ENCODE data around the gene EEF1AKMT3.
A peak's percentile ranks its signal among the peaks of the same experiment; 100 is the strongest.

Gene EEF1AKMT3

DNA sequence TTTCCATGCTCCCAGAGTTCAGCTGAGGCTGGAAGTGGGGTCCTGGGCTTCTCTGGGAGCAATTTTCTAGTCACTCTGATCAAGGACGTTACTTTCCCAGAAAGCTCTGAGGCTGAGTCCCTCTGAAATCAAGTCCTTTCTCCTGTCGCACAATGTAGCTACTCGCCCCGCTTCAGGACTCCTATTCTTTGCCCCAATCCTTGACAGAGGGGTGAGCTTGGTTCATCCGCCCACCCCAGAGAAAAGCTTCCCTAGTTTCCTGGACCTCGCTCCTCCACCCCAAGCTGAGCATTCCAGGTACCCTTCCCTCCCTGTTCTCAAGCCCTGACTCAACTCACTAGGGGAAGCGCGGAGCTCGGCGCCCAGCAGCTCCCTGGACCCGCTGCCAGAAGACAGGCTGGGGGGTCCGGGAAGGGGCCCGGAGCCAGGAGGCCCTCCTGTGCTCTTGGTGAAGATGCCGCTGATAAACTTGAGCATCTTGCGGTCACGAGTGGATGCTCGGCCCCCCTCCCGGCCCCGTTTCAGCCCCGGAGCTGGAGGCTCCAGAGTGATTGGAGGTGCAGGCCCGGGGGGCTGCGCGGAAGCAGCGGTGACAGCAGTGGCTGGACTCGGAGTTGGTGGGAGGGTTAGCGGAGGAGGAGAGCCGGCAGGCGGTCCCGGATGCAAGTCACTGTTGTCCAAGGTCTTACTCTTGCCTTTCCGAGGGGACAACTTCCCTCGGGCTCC is 35.5 kb upstream of the EEF1AKMT3 start:
- TF ChIP-seq, protein P1, sequence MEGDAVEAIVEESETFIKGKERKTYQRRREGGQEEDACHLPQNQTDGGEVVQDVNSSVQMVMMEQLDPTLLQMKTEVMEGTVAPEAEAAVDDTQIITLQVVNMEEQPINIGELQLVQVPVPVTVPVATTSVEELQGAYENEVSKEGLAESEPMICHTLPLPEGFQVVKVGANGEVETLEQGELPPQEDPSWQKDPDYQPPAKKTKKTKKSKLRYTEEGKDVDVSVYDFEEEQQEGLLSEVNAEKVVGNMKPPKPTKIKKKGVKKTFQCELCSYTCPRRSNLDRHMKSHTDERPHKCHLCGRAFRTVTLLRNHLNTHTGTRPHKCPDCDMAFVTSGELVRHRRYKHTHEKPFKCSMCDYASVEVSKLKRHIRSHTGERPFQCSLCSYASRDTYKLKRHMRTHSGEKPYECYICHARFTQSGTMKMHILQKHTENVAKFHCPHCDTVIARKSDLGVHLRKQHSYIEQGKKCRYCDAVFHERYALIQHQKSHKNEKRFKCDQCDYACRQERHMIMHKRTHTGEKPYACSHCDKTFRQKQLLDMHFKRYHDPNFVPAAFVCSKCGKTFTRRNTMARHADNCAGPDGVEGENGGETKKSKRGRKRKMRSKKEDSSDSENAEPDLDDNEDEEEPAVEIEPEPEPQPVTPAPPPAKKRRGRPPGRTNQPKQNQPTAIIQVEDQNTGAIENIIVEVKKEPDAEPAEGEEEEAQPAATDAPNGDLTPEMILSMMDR (IDR thresholded peaks at IDR 0.05; ENCODE audit: low read depth, low read length), result no peak
- H3K4me3 ChIP-seq (ENCODE audit: low read depth, low read length), result no peak overlapping the region

DNA sequence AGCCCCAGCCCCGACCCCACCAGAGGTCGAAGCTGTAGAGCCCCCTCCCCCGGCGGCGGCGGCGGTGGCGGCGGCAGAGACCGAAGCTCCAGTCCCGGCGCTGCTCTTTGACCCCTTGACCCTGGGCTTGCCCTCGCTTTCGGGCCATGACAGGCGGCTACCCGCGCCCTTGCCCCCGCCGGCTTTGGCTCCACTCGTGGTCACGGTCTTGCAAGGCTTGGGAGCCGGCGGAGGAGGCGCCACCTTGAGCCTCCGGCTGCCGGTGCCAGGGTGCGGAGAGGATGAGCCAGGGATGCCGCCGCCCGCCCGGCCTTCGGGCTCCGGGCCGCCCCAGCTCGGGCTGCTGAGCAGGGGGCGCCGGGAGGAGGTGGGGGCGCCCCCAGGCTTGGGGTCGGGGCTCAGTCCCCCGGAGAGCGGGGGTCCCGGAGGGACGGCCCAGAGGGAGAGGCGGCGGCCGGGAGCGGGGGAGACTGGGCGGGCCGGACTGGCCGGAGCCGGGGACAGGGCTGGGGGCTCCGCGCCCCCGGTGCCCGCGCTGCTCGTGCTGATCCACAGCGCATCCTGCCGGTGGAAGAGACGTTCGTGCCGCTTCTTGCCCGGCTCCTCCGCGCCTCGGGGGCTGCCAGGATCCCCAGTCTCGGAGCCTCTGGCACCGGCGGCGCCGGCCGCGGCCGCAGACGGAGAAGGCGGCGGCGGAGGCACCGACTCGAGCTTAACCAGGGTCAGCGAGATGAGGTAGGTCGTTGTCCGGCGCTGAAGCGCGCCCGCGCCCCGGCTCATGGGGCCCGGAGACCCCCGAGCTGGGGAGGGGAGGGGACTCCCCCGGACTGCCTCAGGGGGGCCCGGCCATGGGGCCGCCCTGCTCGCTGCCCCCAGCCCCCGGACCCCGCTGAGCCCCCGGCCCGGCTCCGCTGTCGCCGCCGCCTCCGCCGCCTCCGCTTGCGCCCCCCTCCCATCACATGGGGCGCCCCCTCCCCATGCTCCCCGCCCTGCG is 34.6 kb upstream of the EEF1AKMT3 start:
- H3K4me3 ChIP-seq (ENCODE audit: low read depth, low read length), result peak overlapping the region; percentile 27
- TF ChIP-seq, protein P1 (IDR thresholded peaks at IDR 0.05; ENCODE audit: low read depth, low read length), result no peak

DNA sequence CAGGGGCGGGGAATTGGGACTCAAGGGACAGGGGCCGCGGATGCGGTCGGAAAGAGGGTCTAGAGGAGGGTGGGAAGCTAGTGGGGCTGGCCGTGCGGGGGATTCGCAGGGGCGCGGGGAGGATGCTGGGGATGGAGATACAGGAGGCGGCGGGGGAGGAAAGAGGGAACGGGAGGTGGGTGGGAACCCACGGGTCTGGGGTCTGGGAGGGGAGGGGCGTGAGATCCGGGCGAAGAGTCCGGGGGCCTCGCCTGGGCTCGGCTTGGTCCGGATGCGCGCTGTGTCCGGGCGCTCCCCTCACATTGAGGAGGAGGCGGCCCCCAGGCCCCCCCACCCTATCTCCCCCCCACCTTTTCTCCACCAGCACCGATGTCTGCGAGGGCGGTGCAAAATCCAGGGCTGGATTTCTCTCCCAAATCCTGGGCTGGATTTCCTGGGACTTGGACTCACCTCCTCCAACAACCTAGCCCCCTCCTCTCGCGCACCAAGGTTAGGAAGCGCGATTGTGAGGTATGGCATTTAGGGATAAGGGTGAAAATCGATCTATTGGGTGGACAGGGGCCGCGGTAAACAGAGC is 33.7 kb upstream of the EEF1AKMT3 start, which contains the start of gene AGAP2:
Gene AGAP2 (minus strand): TSS at position 82 of the 577 bp plus-strand sequence. CDS start 496 bp downstream, outside the sequence.
- peak within 1 kb of the TSS; percentile 27 for H3K4me3 ChIP-seq (ENCODE audit: low read depth, low read length)

DNA sequence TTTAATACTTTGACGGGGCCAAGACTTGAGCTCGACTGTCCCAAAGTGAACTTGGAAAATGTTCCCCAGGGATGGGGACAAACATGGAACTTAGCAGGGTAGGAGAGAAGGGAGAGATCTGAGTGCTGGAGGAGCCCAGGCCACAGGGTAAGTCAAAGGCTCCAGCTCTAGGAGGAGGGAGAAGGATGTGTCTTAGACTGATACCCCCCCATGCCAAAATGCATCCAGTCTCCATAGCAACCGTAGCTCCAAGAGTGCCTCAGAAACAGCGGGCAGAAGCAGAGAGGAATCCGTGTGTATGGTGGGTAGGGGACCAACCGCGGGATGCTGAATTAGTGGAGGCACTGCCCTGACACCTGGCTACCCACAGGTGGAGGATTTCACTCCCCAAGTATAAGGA is 33.0 kb upstream of the EEF1AKMT3 start:
- no peak overlapping the region for H3K4me3 ChIP-seq (ENCODE audit: low read depth, low read length)
- TF ChIP-seq, protein P1 (IDR thresholded peaks at IDR 0.05; ENCODE audit: low read depth, low read length), result no peak

More for the DNA sequence above, 33.7 kb upstream of the EEF1AKMT3 start, which contains the start of gene AGAP2:
- TF ChIP-seq, protein P1 (IDR thresholded peaks at IDR 0.05; ENCODE audit: low read depth, low read length), result no peak

DNA sequence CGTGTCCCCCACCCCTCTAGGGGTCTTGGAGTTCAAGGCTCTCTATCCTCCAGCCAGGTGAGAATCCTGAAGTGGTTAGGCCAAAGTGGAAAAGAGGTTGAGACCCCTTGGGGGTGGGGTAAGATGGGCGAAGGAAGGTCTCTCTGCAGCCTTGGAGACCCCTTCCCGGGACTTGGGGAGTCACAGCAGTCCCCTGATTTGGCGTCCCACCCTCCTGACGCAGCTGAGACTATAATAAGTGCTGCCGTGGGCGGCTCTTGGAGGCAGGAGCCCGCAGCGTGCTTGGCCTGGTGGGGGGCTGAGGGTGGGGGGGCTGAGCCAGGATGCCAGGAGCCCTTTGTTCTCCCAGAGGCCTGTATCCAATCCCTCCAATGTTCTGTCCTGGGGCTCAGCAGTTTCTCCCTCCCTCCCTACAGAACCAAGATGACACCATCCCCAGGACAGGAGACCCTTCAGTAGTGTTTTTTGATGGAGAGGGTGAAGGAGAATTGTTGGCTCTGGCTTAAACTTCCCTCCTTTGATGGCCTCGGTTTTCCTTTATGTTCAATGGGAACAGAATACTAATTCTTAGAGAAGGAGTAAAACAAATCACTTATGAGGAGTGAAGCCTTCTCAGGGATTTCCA is 32.4 kb upstream of the EEF1AKMT3 start:
- no peak overlapping the region for H3K4me3 ChIP-seq (ENCODE audit: low read depth, low read length)

DNA sequence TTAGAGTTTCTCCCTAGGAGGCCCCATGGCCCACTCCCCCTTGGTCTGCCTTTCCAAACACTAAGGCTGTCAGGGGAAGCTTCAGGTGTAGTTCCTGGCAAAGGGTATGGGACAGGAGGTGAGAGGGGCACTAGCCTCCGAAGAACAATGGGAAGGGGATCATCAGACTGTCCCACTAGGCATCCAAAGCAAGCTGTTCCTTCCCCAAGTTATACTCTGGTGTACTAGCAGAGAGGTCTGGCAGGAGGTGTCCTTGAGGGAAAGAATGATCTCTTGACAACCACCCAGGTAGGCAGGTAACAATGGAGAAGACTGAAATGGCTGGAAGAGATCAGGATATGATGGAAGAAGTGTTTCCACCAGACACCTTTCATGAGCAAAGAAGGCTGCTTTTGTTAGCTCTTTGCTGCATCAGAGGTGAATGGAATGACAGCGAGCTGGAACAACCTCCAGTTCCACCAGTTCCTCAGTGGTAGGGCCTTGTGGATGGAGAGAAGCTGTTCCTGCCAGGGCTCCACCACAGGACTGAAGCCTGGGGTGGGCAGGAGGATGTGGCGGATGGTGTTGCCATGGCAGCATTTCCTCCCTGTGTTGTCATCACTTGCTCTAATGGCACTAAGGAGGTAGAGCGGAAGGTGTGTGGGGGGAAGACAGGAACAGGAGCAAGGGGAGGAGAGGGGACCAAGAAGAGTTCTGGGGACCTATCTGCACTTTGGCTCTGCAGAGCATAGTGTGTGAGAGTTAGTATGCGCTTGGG is 31.6 kb upstream of the EEF1AKMT3 start:
- no peak overlapping the region for H3K4me3 ChIP-seq (ENCODE audit: low read depth, low read length)
- TF ChIP-seq, protein P1 (IDR thresholded peaks at IDR 0.05; ENCODE audit: low read depth, low read length), result no peak

More for the DNA sequence above, 32.4 kb upstream of the EEF1AKMT3 start:
- TF ChIP-seq, protein P1 (IDR thresholded peaks at IDR 0.05; ENCODE audit: low read depth, low read length), result no peak

All from WI38 (cell line).